HG02973 (cell line): ENCODE measurements around the gene MUC5AC.

ENCODE experiments used
- ATAC-seq: cut with Tn5 transposase; IDR thresholded peaks from one replicate; pipeline ENCODE4 v1.9.1; 2021; ENCODE audit warnings: moderate library complexity; ENCODE audit not compliant: unreplicated experiment

The MUC5AC gene

GRCh38 chr11:1194977-1195681 lies 37.4 kb downstream of the MUC5AC start:
- no peak for ATAC-seq

- no peak for ATAC-seq
Observed at GRCh38 chr11:1195682-1196515, 38.1 kb downstream of the MUC5AC start.

- ATAC-seq = no peak
Observed at GRCh38 chr11:1196516-1197391, 39.0 kb downstream of the MUC5AC start.

GRCh38 chr11:1197431-1197885 lies 39.7 kb downstream of the MUC5AC start:
- ATAC-seq = no peak

- ATAC-seq = no peak
Observed at GRCh38 chr11:1197886-1198560, 40.3 kb downstream of the MUC5AC start.

GRCh38 chr11:1198561-1199240 lies 40.9 kb downstream of the MUC5AC start:
- ATAC-seq = no peak

GRCh38 chr11:1199241-1199750 lies 41.5 kb downstream of the MUC5AC start:
- no peak for ATAC-seq

GRCh38 chr11:1199751-1200610 lies 42.2 kb downstream of the MUC5AC start:
- no peak for ATAC-seq

- no peak for ATAC-seq
Observed at GRCh38 chr11:1200611-1201191, 42.9 kb downstream of the MUC5AC start.

- no peak for ATAC-seq
Observed at GRCh38 chr11:1201395-1202153, 43.8 kb downstream of the MUC5AC start.

GRCh38 chr11:1202154-1202775 lies 44.5 kb downstream of the MUC5AC start:
- ATAC-seq = no peak

- ATAC-seq = no peak
Observed at GRCh38 chr11:1202776-1203504, 45.2 kb downstream of the MUC5AC start.

- ATAC-seq = no peak
Observed at GRCh38 chr11:1203505-1204271, 45.9 kb downstream of the MUC5AC start.

- ATAC-seq = no peak
Observed at GRCh38 chr11:1204381-1205101, 46.8 kb downstream of the MUC5AC start.
